Osteoblast (primary cell): Measurements from ENCODE around the gene RIPK1. TPM values are rescaled to one million over a fixed set of nuclear protein-coding genes. Genes with fewer than 3 reads are reported as not detected.
A peak's percentile ranks its signal among the peaks of the same experiment; 100 is the strongest.

ENCODE experiments used
- DNase-seq: peaks from one replicate; pipeline ENCODE4 v3.0.0; 2011; ENCODE audit warnings: low spot score, mixed read lengths; ENCODE audit not compliant: insufficient read length; ENCODE audit errors: missing footprints
- H2AFZ ChIP-seq: 2 replicates; pipeline ENCODE4 v1.6.0; 2011; ENCODE audit warnings: mild to moderate bottlenecking, low read length
- H3K27ac ChIP-seq: 2 replicates; pipeline ENCODE4 v1.5.1; 2011; ENCODE audit warnings: mild to moderate bottlenecking, low read depth, low read length, moderate library complexity
- H3K27me3 ChIP-seq: 2 replicates; pipeline ENCODE4 v1.6.0; 2012; ENCODE audit warnings: mild to moderate bottlenecking, control low read depth, inconsistent platforms, low read length, moderate library complexity; ENCODE audit not compliant: insufficient read depth
- H3K36me3 ChIP-seq: 2 replicates; pipeline ENCODE4 v1.5.1; 2011; ENCODE audit warnings: mild to moderate bottlenecking, low read length, control low read depth, moderate library complexity; ENCODE audit not compliant: insufficient read depth
- H3K4me1 ChIP-seq: 2 replicates; pipeline ENCODE4 v1.5.1; 2011; ENCODE audit warnings: mild to moderate bottlenecking, low read length, control low read depth, moderate library complexity; ENCODE audit not compliant: insufficient read depth
- H3K4me2 ChIP-seq: 2 replicates; pipeline ENCODE4 v1.6.0; 2011; ENCODE audit warnings: mild to moderate bottlenecking, low read length; ENCODE audit not compliant: insufficient read depth
- H3K4me3 ChIP-seq: fragments of 200-600 bp; sonication (generic); 3 replicates; pipeline ENCODE4 v1.5.1; 2012; ENCODE audit warnings: mild to moderate bottlenecking, low read length, inconsistent platforms; ENCODE audit not compliant: insufficient read depth
- H3K79me2 ChIP-seq: 2 replicates; pipeline ENCODE4 v1.6.0; 2012; ENCODE audit warnings: mild to moderate bottlenecking, low read length, control low read depth, inconsistent platforms; ENCODE audit not compliant: insufficient read depth
- H3K9me3 ChIP-seq: 2 replicates; pipeline ENCODE4 v1.5.1; 2011; ENCODE audit warnings: low read depth, low read length, control low read depth
- H4K20me1 ChIP-seq: 2 replicates; pipeline ENCODE4 v1.6.0; 2012; ENCODE audit warnings: mild to moderate bottlenecking, low read length, control low read depth; ENCODE audit not compliant: insufficient read depth
- CTCF ChIP-seq: IDR thresholded peaks from 2 replicates; pipeline ENCODE4 v1.5.1; 2011; ENCODE audit warnings: mild to moderate bottlenecking, low read depth, low read length, moderate library complexity; ENCODE audit errors: extremely low read depth
- total RNA-seq: library from RNA; depleted of rRNA; stranded (reverse); fragments of >200 nt; gene quantifications from 2 replicates; pipeline ENCODE4 v1.2.3, GENCODE V29; 2012

The RIPK1 gene
- total RNA-seq, 1 donor = 29.3 TPM

DNA sequence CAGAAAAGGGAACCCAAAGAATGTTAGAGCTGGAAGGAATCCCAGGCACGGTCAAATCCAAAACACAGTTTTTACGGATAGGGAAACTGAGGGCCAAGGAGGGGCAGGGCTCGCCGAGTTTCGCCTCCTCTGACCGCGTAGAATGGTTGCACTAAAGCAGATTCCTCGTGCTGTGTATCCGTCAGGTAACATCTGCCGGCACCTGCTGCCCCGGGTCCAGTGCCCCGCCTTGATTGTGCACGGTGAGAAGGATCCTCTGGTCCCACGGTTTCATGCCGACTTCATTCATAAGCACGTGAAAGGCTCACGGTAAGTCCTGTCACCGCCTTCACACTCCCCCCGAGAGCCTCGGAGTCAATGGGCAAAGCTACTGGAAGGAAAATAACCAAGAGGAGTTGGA lies 71.9 kb downstream of the RIPK1 start:
- no peak overlapping the region for H3K4me2 ChIP-seq
- H3K4me1 ChIP-seq = peaks cover 16% of the 10 kb centered on the region
- no peaks in the 10 kb centered on the region for H4K20me1 ChIP-seq
- TF ChIP-seq CTCF = no peak
- H2AFZ ChIP-seq = no peak overlapping the region
- no peaks in the 10 kb centered on the region for H3K9me3 ChIP-seq
- H3K36me3 ChIP-seq = peaks cover 26% of the 10 kb centered on the region
- DNase-seq = no peak
- no peak overlapping the region for H3K27ac ChIP-seq
- H3K79me2 ChIP-seq = no peaks in the 10 kb centered on the region
- H3K4me3 ChIP-seq = no peak overlapping the region
- no peaks in the 10 kb centered on the region for H3K27me3 ChIP-seq

DNA sequence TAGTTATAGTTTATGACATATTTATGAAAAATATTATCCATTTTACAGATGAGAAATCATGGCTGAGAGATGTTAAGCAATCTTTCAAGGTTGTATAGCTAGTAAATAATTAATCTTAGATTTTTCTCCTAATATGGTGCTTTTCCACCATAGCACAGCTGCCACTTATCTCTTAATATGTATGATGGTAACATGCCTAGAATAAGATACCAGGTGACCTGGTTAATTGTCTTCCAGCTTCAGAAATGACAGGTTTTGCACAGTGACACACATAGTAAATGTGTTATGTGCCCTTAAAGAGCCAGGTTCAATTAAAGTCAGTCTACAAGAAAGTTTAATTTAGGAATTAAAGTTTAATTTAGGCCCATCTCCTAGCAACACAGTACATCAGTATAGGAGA lies 74.2 kb downstream of the RIPK1 start:
- Histone ChIP-seq H2AFZ (no peak overlapping the region), H3K27ac (no peak overlapping the region), H3K79me2 (no peaks in the 10 kb centered on the region), H3K4me2 (no peak overlapping the region), H4K20me1 (no peaks in the 10 kb centered on the region), H3K9me3 (no peaks in the 10 kb centered on the region), H3K27me3 (no peaks in the 10 kb centered on the region), H3K4me1 (peaks cover 16% of the 10 kb centered on the region), H3K36me3 (peaks cover 23% of the 10 kb centered on the region), H3K4me3 (no peak overlapping the region)
- no peak for DNase-seq
- TF ChIP-seq CTCF = no peak

DNA sequence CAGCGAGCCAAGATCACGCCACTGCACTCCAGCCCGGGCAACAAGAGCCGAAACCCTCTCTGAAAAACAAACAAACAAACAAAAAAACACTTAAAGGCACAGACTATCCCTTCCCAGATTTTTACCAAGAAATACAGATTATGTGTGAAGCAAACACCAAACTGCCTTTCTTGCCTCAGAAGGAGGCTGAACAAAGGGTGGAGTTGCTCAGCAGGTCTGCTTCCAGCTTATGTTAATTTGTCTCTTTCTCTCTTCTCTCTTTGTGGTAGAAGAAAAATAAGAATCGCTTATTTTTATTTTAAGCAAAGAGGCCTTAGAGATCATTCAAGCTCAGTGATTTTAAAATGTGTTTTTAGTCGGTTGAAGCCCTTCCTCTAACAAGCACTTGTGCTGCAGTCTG lies 74.9 kb downstream of the RIPK1 start:
- no peak overlapping the region for H3K4me3 ChIP-seq
- H3K4me2 ChIP-seq = no peak overlapping the region
- H3K36me3 ChIP-seq = peaks cover 25% of the 10 kb centered on the region
- H3K27me3 ChIP-seq = no peaks in the 10 kb centered on the region
- no peaks in the 10 kb centered on the region for H3K79me2 ChIP-seq
- no peak overlapping the region for H2AFZ ChIP-seq
- peaks cover 16% of the 10 kb centered on the region for H3K4me1 ChIP-seq
- DNase-seq = peak; percentile 71
- H3K27ac ChIP-seq = no peak overlapping the region
- H3K9me3 ChIP-seq = no peaks in the 10 kb centered on the region
- no peaks in the 10 kb centered on the region for H4K20me1 ChIP-seq
- TF ChIP-seq CTCF = no peak

- H4K20me1 ChIP-seq = no peaks in the 10 kb centered on the region
- no peaks in the 10 kb centered on the region for H3K9me3 ChIP-seq
- H3K79me2 ChIP-seq = no peaks in the 10 kb centered on the region
- H3K27ac ChIP-seq = no peak overlapping the region
- DNase-seq = peak; percentile 73
- no peak for TF ChIP-seq CTCF
- no peak overlapping the region for H2AFZ ChIP-seq
- H3K4me2 ChIP-seq = no peak overlapping the region
- peaks cover 25% of the 10 kb centered on the region for H3K36me3 ChIP-seq
- H3K4me1 ChIP-seq = peaks cover 3% of the 10 kb centered on the region
- H3K4me3 ChIP-seq = no peak overlapping the region
- H3K27me3 ChIP-seq = no peaks in the 10 kb centered on the region
Measured at GRCh38 chr6:3144571-3144970, 76.3 kb downstream of the RIPK1 start.
